Ascending aorta (tissue), 2 donors: ENCODE measurements around the gene NEU3. TPM values are rescaled to one million over a fixed set of nuclear protein-coding genes. Genes with fewer than 3 reads are reported as not detected.
"Not testable (repeated sequence)": the region's sequence is repeated elsewhere in the genome, so short reads cannot be mapped to it uniquely, and the experiment has no call there.

Source experiments
- DNase-seq, 2 donors: peaks; one replicate each; pipeline ENCODE4 v3.0.0-alpha.2; 2019; ENCODE audit warnings: low spot score in 2 of 2
- H3K27ac ChIP-seq, 2 donors: fragments of 200-600 bp; sonication (generic); one replicate each; pipeline ENCODE4 v1.5.1; 2016 to 2017; ENCODE audit warnings: mild to moderate bottlenecking in 1 of 2
- H3K27me3 ChIP-seq: fragments of 200-600 bp; sonication (generic); one replicate; pipeline ENCODE4 v1.5.1; 2017
- H3K36me3 ChIP-seq, 2 donors: fragments of 200-600 bp; sonication (generic); one replicate each; pipeline ENCODE4 v1.5.1; 2016
- H3K4me1 ChIP-seq, 2 donors: fragments of 200-600 bp; sonication (generic); one replicate each; pipeline ENCODE4 v1.5.1; 2016 to 2017; ENCODE audit warnings: mild to moderate bottlenecking in 1 of 2
- H3K4me3 ChIP-seq, 2 donors: fragments of 200-600 bp; sonication (generic); one replicate each; pipeline ENCODE4 v1.5.1; 2016 to 2017; ENCODE audit warnings: mild to moderate bottlenecking in 1 of 2
- H3K9me3 ChIP-seq, 2 donors: fragments of 200-600 bp; sonication (generic); one replicate each; pipeline ENCODE4 v1.5.1; 2016
- CTCF ChIP-seq, 3 experiments: fragments of 200-600 bp in 2 of 3; fragments of 450-650 bp in 1 of 3; sonication (generic) in 2 of 3; IDR thresholded peaks; one replicate each; pipeline ENCODE4 v1.5.1; 2016 to 2019; ENCODE audit warnings: antibody characterized with exemption in 3 of 3, mild to moderate bottlenecking in 1 of 3, moderate library complexity in 1 of 3
- intact Hi-C: fragments of 100-400 bp; cut with DNase I; formaldehyde crosslinking; loops from one replicate; pipeline ENCODE4 v1.15.1; 2023
- total RNA-seq: library from RNA; depleted of rRNA; stranded (reverse); fragments of >200 nt; gene quantifications from one replicate; pipeline ENCODE4 v1.1.0, GENCODE V29; 2016

The NEU3 gene
- total RNA-seq, 1 donor from 2014 or later = 2.9 TPM

GRCh38 chr11:74989260-74989638 is 516 bp downstream of the NEU3 start:
- no peak for DNase-seq
- Histone ChIP-seq H3K9me3 (no peaks in the 10 kb centered on the region), H3K27me3 (no peaks in the 10 kb centered on the region), H3K27ac (peak overlapping the region; percentile 70 to 79), H3K36me3 (no peaks in the 10 kb centered on the region), H3K4me1 (peaks cover 0 to 3% of the 10 kb centered on the region in 2 donors), H3K4me3 (peak overlapping the region; percentile 63 to 85)
- intact Hi-C loops = loop anchor here (2.0 kb wide), 1 partner anchor 40 kb away; the partner anchor contains the start of genes SPCS2 and XRRA1
- no peak for TF ChIP-seq CTCF (IDR thresholded peaks at IDR 0.05)

- H3K36me3 ChIP-seq, H3K4me3 ChIP-seq, intact Hi-C loops, H3K27ac ChIP-seq, DNase-seq, H3K27me3 ChIP-seq, H3K9me3 ChIP-seq, H3K4me1 ChIP-seq: not testable (repeated sequence)
Observed at GRCh38 chr11:74990150-74990549, 1.4 kb downstream of the NEU3 start.

- intact Hi-C loops = no loop called here
- H3K27ac ChIP-seq = no peak overlapping the region
Observed at GRCh38 chr11:74990941-74991340, 2.2 kb downstream of the NEU3 start.

GRCh38 chr11:74992852-74993251 is 4.1 kb downstream of the NEU3 start:
- TF ChIP-seq CTCF (IDR thresholded peaks at IDR 0.05) = no peak
- Histone ChIP-seq H3K27ac (no peak overlapping the region), H3K36me3 (peaks cover 0 to 18% of the 10 kb centered on the region in 2 donors), H3K4me3 (no peak overlapping the region), H3K9me3 (no peaks in the 10 kb centered on the region), H3K27me3 (no peaks in the 10 kb centered on the region), H3K4me1 (peaks cover 0 to 3% of the 10 kb centered on the region in 2 donors)
- intact Hi-C loops = no loop called here
- no peak for DNase-seq

More at GRCh38 chr11:74990941-74991340, 2.2 kb downstream of the NEU3 start:
- H3K9me3 ChIP-seq = no peaks in the 10 kb centered on the region
- peaks cover 0 to 3% of the 10 kb centered on the region in 2 donors for H3K4me1 ChIP-seq
- no peak overlapping the region for H3K4me3 ChIP-seq
- peaks cover 0 to 17% of the 10 kb centered on the region in 2 donors for H3K36me3 ChIP-seq
- DNase-seq = no peak
- TF ChIP-seq CTCF (IDR thresholded peaks at IDR 0.05) = no peak
- H3K27me3 ChIP-seq = no peaks in the 10 kb centered on the region

- no peaks in the 10 kb centered on the region for H3K27me3 ChIP-seq
- H3K27ac ChIP-seq = no peak overlapping the region
- DNase-seq = no peak
- intact Hi-C loops = loop anchor here (10.0 kb wide), 1 partner anchor 66 kb away; no protein-coding TSS in a partner anchor
- H3K4me1 ChIP-seq = no peaks in the 10 kb centered on the region
- H3K36me3 ChIP-seq = peaks cover 3 to 9% of the 10 kb centered on the region in 2 donors
- no peak for TF ChIP-seq CTCF (IDR thresholded peaks at IDR 0.05)
- H3K9me3 ChIP-seq = no peaks in the 10 kb centered on the region
- no peak overlapping the region for H3K4me3 ChIP-seq
Observed at GRCh38 chr11:75000975-75001354, 12.2 kb downstream of the NEU3 start.

- Histone ChIP-seq H3K9me3 (no peaks in the 10 kb centered on the region), H3K36me3 (peaks cover 3 to 15% of the 10 kb centered on the region in 2 donors), H3K4me3 (no peak overlapping the region), H3K4me1 (no peaks in the 10 kb centered on the region), H3K27ac (no peak overlapping the region), H3K27me3 (no peaks in the 10 kb centered on the region)
- no peak for DNase-seq
- no peak for TF ChIP-seq CTCF (IDR thresholded peaks at IDR 0.05)
- intact Hi-C loops = loop anchor here (10.0 kb wide), 1 partner anchor 67 kb away; no protein-coding TSS in a partner anchor
Observed at GRCh38 chr11:75001686-75002085, 13.0 kb downstream of the NEU3 start.
